Suprapubic skin (tissue), 4 donors: ENCODE results near the gene DERL3.

ENCODE experiments used
- EP300 ChIP-seq: sonication (generic); formaldehyde crosslinking; IDR thresholded peaks from one replicate; pipeline ENCODE4 v1.6.1; 2017; ENCODE audit warnings: antibody characterized with exemption
- POLR2AphosphoS5 ChIP-seq, 3 donors: sonication (generic); formaldehyde crosslinking; IDR thresholded peaks; one replicate each; pipeline ENCODE4 v1.6.1; 2017; ENCODE audit warnings: antibody characterized with exemption in 3 of 3
- TF ChIP-seq, protein P1 (sequence below), 2 donors: fragments of 200-600 bp in 1 of 2; fragments of 450-650 bp in 1 of 2; sonication (generic) in 1 of 2; IDR thresholded peaks; one replicate each; pipeline ENCODE4 v1.5.1; 2016 to 2019; ENCODE audit warnings: antibody characterized with exemption in 2 of 2, mild to moderate bottlenecking in 1 of 2, moderate library complexity in 1 of 2

DNA sequence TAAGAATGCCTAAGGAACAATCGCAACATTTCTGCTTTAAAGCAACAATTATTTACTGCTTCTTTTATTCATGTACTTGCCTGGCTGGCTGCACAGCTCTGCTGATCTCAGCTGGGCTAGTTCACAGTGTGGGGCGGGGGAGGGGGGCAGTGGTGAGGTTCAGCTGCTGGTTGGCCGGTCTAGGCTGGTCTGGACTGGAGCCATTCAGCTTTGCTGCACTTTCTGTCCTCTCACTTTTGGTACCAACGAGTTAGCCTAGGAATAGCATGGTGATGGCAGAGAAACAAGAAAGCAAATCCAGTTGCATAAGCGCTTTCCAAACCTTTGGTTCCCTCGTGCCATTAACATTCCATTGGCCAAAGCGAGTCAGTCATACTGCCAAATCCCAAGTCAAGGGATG is 39.4 kb upstream of the DERL3 start:
- TF ChIP-seq, protein P1, sequence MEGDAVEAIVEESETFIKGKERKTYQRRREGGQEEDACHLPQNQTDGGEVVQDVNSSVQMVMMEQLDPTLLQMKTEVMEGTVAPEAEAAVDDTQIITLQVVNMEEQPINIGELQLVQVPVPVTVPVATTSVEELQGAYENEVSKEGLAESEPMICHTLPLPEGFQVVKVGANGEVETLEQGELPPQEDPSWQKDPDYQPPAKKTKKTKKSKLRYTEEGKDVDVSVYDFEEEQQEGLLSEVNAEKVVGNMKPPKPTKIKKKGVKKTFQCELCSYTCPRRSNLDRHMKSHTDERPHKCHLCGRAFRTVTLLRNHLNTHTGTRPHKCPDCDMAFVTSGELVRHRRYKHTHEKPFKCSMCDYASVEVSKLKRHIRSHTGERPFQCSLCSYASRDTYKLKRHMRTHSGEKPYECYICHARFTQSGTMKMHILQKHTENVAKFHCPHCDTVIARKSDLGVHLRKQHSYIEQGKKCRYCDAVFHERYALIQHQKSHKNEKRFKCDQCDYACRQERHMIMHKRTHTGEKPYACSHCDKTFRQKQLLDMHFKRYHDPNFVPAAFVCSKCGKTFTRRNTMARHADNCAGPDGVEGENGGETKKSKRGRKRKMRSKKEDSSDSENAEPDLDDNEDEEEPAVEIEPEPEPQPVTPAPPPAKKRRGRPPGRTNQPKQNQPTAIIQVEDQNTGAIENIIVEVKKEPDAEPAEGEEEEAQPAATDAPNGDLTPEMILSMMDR (IDR thresholded peaks at IDR 0.05), result no peak
- TF ChIP-seq POLR2AphosphoS5 (IDR thresholded peaks at IDR 0.05), result no peak
- no peak for TF ChIP-seq EP300
